Neural cell (in vitro differentiated cells): Measurements from ENCODE around the gene LARGE1.

Experiments used
- CTCF ChIP-seq: fragments of 450-650 bp; IDR thresholded peaks from 2 replicates; pipeline ENCODE4 v1.5.1; 2014; ENCODE audit warnings: antibody characterized with exemption, mild to moderate bottlenecking, moderate library complexity; ENCODE audit not compliant: poor library complexity, severe bottlenecking
- TAF1 ChIP-seq: IDR thresholded peaks from 2 replicates; pipeline ENCODE4 v1.6.1; 2012; ENCODE audit warnings: low read depth

DNA sequence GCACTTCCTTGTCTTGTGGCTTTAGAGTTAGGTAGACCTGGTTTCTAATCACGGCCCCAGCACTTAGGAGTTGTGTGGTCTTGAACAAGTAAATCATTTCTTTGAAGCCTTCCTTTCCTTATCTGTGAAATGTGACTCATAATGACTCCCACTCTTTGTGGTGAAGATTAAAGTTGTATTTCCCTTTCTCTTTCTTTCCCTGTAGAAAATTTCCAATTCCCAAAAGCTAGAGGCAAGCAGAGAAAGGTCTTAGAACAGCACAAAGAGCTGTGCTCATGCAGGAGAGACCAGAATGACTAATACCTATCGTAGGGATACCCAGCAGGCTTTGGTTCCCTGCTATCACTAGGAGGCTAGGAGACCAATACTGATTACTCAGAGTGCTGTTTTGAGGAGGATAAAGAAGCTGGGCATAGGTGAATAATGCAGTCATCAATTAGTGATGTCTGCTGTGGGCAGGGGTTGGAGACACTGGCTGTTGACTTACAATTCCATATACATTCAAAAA is 591.4 kb downstream of the LARGE1 start:
- TF ChIP-seq CTCF (no peak), TAF1 (no peak)
